Mesothelial cell of epicardium (in vitro differentiated cells): Measurements from ENCODE around the gene INF2. TPM values are rescaled to one million over a fixed set of nuclear protein-coding genes. Genes with fewer than 3 reads are reported as not detected.
A peak's percentile ranks its signal among the peaks of the same experiment; 100 is the strongest.
"Not testable (repeated sequence)": the region's sequence is repeated elsewhere in the genome, so short reads cannot be mapped to it uniquely, and the experiment has no call there.

Experiments
- DNase-seq, 2 experiments: peaks; one replicate each; pipeline ENCODE4 v3.0.0; 2021; ENCODE audit warnings: low spot score in 2 of 2; ENCODE audit not compliant: unreplicated experiment in 2 of 2
- H3K27ac Mint-ChIP-seq: 2 replicates; pipeline ENCODE4 v1.8.0; 2021; ENCODE audit warnings: mixed read lengths
- H3K27me3 Mint-ChIP-seq: 2 replicates; pipeline ENCODE4 v1.8.0; 2021; ENCODE audit warnings: low read depth, mixed read lengths
- H3K36me3 Mint-ChIP-seq: 2 replicates; pipeline ENCODE4 v1.8.0; 2021; ENCODE audit warnings: mixed read lengths
- H3K4me1 Mint-ChIP-seq: 2 replicates; pipeline ENCODE4 v1.8.0; 2021; ENCODE audit warnings: mixed read lengths
- H3K4me3 Mint-ChIP-seq: 2 replicates; pipeline ENCODE4 v1.8.0; 2021; ENCODE audit warnings: mild to moderate bottlenecking, moderate library complexity, mixed read lengths
- H3K9me3 Mint-ChIP-seq: 2 replicates; pipeline ENCODE4 v1.8.0; 2021; ENCODE audit warnings: mixed read lengths
- CTCF ChIP-seq: fragments of 200-600 bp; sonication (generic); IDR thresholded peaks from one replicate; pipeline ENCODE4 v1.5.0; 2021; ENCODE audit warnings: antibody characterized with exemption; ENCODE audit not compliant: unreplicated experiment
- total RNA-seq: library from RNA; stranded (reverse); gene quantifications from 3 replicates; pipeline ENCODE4 v1.2.1, GENCODE V29; 2021

Gene INF2
- total RNA-seq, 1 donor from 2014 or later, result 92.8 TPM

GRCh38 chr14:104664107-104664506 is 25.3 kb upstream of the INF2 start:
- TF ChIP-seq CTCF, result no peak
- no peaks in the 10 kb centered on the region for H3K36me3 Mint-ChIP-seq
- H3K4me3 Mint-ChIP-seq, result no peak overlapping the region
- peaks cover 7% of the 10 kb centered on the region for H3K9me3 Mint-ChIP-seq
- no peaks in the 10 kb centered on the region for H3K27me3 Mint-ChIP-seq
- DNase-seq, result no peak
- peaks cover 9% of the 10 kb centered on the region for H3K4me1 Mint-ChIP-seq
- no peak overlapping the region for H3K27ac Mint-ChIP-seq

- no peak for TF ChIP-seq CTCF
- DNase-seq, result no peak
- Mint-ChIP-seq H3K27me3 (no peaks in the 10 kb centered on the region), H3K9me3 (peaks cover 7% of the 10 kb centered on the region), H3K27ac (no peak overlapping the region), H3K36me3 (no peaks in the 10 kb centered on the region), H3K4me3 (no peak overlapping the region), H3K4me1 (peaks cover 9% of the 10 kb centered on the region)
These were observed 24.8 kb upstream of the INF2 start for GRCh38 chr14:104664588-104664987.

GRCh38 chr14:104665114-104665656 is 24.2 kb upstream of the INF2 start:
- Mint-ChIP-seq H3K9me3 (peaks cover 7% of the 10 kb centered on the region), H3K27me3 (no peaks in the 10 kb centered on the region), H3K36me3 (no peaks in the 10 kb centered on the region), H3K27ac (peak overlapping the region; percentile 66), H3K4me3 (no peak overlapping the region), H3K4me1 (peaks cover 9% of the 10 kb centered on the region)
- DNase-seq, result no peak
- no peak for TF ChIP-seq CTCF

GRCh38 chr14:104665657-104666522 is 23.5 kb upstream of the INF2 start:
- no peak for TF ChIP-seq CTCF
- no peak for DNase-seq
- Mint-ChIP-seq H3K4me3 (no peak overlapping the region), H3K9me3 (peaks cover 9% of the 10 kb centered on the region), H3K4me1 (peaks cover 9% of the 10 kb centered on the region), H3K36me3 (no peaks in the 10 kb centered on the region), H3K27ac (peak overlapping the region; percentile 79), H3K27me3 (no peaks in the 10 kb centered on the region)

- DNase-seq, H3K27me3 Mint-ChIP-seq, H3K4me3 Mint-ChIP-seq, H3K36me3 Mint-ChIP-seq, H3K9me3 Mint-ChIP-seq, H3K4me1 Mint-ChIP-seq: not testable (repeated sequence)
- peak overlapping the region; percentile 79 for H3K27ac Mint-ChIP-seq
These were observed 22.9 kb upstream of the INF2 start for GRCh38 chr14:104666523-104666895.

GRCh38 chr14:104666981-104667380 is 22.4 kb upstream of the INF2 start:
- Mint-ChIP-seq H3K4me3 (no peak overlapping the region), H3K4me1 (peaks cover 9% of the 10 kb centered on the region), H3K27ac (no peak overlapping the region), H3K9me3 (peaks cover 3% of the 10 kb centered on the region), H3K36me3 (no peaks in the 10 kb centered on the region), H3K27me3 (no peaks in the 10 kb centered on the region)
- no peak for TF ChIP-seq CTCF
- no peak for DNase-seq
